ENCODE results near the gene MMP11.

- TF ChIP-seq CTCF (IDR thresholded peaks at IDR 0.05), result no peak
- TF ChIP-seq ZFX (IDR thresholded peaks at IDR 0.05; ENCODE audit: borderline replicate concordance), result no peak
Measured at GRCh38 chr22:23763954-23764353, 8.7 kb upstream of the MMP11 start.
